PFSK-1 (cell line): ENCODE measurements around the gene GCH1.

Experiments used
- FOXP2 ChIP-seq: optimal IDR thresholded peaks from 2 replicates; pipeline ENCODE3; 2011; ENCODE audit warnings: borderline replicate concordance, control low read depth, inconsistent platforms; ENCODE audit not compliant: insufficient read depth; ENCODE audit errors: extremely low read length, extremely low read depth
- POLR2AphosphoS5 ChIP-seq: IDR thresholded peaks from 2 replicates; pipeline ENCODE4 v1.6.1; 2012; ENCODE audit warnings: low read depth, mild to moderate bottlenecking, control low read depth, low read length, moderate library complexity
- SIN3A ChIP-seq: IDR thresholded peaks from 2 replicates; pipeline ENCODE4 v1.6.1; 2012; ENCODE audit warnings: mild to moderate bottlenecking, low read length, moderate library complexity, borderline replicate concordance; ENCODE audit not compliant: insufficient read depth
- TAF1 ChIP-seq: IDR thresholded peaks from 2 replicates; pipeline ENCODE4 v1.6.1; 2012; ENCODE audit warnings: low read length, control low read depth, borderline replicate concordance; ENCODE audit not compliant: insufficient read depth
- TF ChIP-seq, protein P1 (sequence below), 2 experiments: IDR thresholded peaks; 2 replicates each; pipeline versions ENCODE4 v1.6.1 to v1.8.0; 2011 to 2012; ENCODE audit warnings: low read depth in 2 of 2, low read length in 2 of 2, control low read depth in 1 of 2, inconsistent platforms in 1 of 2, mild to moderate bottlenecking in 1 of 2, moderate library complexity in 1 of 2; ENCODE audit not compliant: insufficient read depth in 1 of 2

GCH1 gene

DNA sequence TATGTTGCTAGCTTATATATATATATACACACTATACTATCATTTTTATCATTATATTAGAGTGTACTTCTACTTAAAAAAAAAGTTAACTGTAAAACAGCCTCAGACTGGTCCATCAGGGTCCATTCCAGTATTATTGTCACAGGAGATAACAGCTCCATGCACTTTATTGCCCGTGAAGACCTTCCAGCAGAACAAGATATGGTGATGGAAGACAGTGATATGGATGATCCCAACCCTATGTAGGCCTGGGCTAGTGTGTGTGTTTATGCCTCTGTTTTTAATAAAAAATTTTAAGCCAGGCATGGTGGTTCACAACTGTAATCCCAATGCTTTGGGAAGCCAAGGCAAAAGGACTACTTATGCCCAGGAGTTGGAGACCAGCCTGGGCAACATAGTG is 86.2 kb downstream of the GCH1 start:
- TF ChIP-seq, protein P1, sequence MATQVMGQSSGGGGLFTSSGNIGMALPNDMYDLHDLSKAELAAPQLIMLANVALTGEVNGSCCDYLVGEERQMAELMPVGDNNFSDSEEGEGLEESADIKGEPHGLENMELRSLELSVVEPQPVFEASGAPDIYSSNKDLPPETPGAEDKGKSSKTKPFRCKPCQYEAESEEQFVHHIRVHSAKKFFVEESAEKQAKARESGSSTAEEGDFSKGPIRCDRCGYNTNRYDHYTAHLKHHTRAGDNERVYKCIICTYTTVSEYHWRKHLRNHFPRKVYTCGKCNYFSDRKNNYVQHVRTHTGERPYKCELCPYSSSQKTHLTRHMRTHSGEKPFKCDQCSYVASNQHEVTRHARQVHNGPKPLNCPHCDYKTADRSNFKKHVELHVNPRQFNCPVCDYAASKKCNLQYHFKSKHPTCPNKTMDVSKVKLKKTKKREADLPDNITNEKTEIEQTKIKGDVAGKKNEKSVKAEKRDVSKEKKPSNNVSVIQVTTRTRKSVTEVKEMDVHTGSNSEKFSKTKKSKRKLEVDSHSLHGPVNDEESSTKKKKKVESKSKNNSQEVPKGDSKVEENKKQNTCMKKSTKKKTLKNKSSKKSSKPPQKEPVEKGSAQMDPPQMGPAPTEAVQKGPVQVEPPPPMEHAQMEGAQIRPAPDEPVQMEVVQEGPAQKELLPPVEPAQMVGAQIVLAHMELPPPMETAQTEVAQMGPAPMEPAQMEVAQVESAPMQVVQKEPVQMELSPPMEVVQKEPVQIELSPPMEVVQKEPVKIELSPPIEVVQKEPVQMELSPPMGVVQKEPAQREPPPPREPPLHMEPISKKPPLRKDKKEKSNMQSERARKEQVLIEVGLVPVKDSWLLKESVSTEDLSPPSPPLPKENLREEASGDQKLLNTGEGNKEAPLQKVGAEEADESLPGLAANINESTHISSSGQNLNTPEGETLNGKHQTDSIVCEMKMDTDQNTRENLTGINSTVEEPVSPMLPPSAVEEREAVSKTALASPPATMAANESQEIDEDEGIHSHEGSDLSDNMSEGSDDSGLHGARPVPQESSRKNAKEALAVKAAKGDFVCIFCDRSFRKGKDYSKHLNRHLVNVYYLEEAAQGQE (IDR thresholded peaks at IDR 0.05; ENCODE audit: insufficient read depth in 1 of 2, low read depth in 2 of 2, low read length in 2 of 2), result no peak
- no peak for TF ChIP-seq FOXP2
- TF ChIP-seq SIN3A, result no peak
- TF ChIP-seq POLR2AphosphoS5, result no peak
- no peak for TF ChIP-seq TAF1

GRCh38 chr14:54815515-54815914 is 87.1 kb downstream of the GCH1 start:
- TF ChIP-seq FOXP2 (no peak), SIN3A (no peak), TAF1 (no peak), POLR2AphosphoS5 (no peak)
- TF ChIP-seq, protein P1 (IDR thresholded peaks at IDR 0.05; ENCODE audit: insufficient read depth in 1 of 2, low read depth in 2 of 2, low read length in 2 of 2), result no peak

DNA sequence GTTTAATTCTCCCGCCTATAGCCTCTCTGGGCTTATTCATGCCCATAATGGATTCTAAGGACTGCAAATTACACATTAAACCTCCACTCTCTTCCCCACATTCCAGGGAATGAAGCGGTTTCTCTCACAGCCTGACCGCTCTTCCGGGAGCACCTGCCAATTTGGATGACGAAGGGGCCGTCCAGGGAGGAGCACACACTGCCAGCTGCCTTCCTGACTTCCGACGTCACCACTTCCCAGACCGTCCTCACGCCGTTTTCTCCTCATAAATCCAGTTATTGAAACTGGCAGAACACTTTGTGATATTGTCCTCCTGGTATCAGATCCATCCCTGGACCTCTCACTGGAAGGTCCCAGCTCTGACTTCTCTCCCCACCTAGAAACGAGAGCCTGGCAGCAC is 87.6 kb downstream of the GCH1 start:
- no peak for TF ChIP-seq FOXP2

- TF ChIP-seq, protein P1 (IDR thresholded peaks at IDR 0.05; ENCODE audit: insufficient read depth in 1 of 2, low read depth in 2 of 2, low read length in 2 of 2), result no peak
- TF ChIP-seq POLR2AphosphoS5, result no peak
- no peak for TF ChIP-seq TAF1
- TF ChIP-seq SIN3A, result no peak
- no peak for TF ChIP-seq FOXP2
These were observed 88.5 kb downstream of the GCH1 start for GRCh38 chr14:54814076-54814475.

DNA sequence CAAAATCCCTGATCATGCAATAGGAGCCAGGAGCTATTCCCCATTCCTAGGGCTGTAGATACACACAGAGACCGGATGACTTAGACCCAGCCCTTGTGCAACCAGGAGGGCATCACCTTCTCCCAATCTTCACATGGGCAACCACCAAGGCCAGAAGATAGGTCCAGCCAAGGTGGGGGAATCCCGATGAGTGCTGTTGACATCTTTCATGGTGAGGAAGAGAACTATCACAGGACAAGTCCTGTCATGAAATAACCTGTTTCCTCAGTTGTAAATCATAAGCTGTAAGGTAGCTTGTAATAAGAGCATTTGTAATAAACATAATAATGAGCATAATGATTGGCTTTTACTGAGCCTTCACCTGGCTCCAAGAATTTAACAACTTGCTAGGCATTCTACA is 89.5 kb downstream of the GCH1 start:
- TF ChIP-seq POLR2AphosphoS5 (no peak), FOXP2 (no peak)

DNA sequence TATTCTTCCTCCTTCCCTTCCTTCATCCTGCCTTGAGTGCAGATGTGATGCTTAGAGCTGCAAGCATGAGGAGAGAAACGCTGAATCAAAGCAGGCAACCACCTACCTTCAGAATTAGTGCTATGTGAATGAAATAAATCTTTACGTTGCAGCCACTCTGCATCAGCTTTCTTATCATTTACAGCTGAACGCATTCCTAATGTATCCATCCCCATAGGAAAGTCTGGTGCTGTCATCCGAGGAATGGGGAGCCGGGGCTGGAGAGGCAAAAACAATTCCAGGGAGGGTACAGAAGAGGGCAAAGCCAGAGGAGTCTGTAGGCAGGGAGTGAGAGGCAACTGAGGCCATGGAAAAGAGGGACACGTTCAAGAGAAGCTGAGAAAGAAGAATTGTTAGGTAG is 90.0 kb downstream of the GCH1 start:
- TF ChIP-seq FOXP2, result no peak
- TF ChIP-seq, protein P1 (IDR thresholded peaks at IDR 0.05; ENCODE audit: insufficient read depth in 1 of 2, low read depth in 2 of 2, low read length in 2 of 2), result no peak
- no peak for TF ChIP-seq SIN3A
- TF ChIP-seq TAF1, result no peak
- TF ChIP-seq POLR2AphosphoS5, result no peak
